K562 (cell line): ENCODE results near the gene GATA5.

Experiments used
- CCAR2 ChIP-seq: fragments of 200-400 bp; formaldehyde crosslinking; IDR thresholded peaks from 2 replicates; pipeline ENCODE4 v1.6.1; 2017; ENCODE audit warnings: mild to moderate bottlenecking, low read depth, low read length
- FOXA3 ChIP-seq, 2 experiments: fragments of 450-650 bp in 1 of 2; sonication (generic) in 1 of 2; formaldehyde crosslinking; IDR thresholded peaks in 1 of 2; conservative IDR thresholded peaks in 1 of 2; 2 replicates each; pipeline versions ENCODE4 v1.4.0 to v1.8.0; 2020 to 2022; ENCODE audit warnings: mild to moderate bottlenecking in 2 of 2, missing genetic modification reagents in 1 of 2

DNA sequence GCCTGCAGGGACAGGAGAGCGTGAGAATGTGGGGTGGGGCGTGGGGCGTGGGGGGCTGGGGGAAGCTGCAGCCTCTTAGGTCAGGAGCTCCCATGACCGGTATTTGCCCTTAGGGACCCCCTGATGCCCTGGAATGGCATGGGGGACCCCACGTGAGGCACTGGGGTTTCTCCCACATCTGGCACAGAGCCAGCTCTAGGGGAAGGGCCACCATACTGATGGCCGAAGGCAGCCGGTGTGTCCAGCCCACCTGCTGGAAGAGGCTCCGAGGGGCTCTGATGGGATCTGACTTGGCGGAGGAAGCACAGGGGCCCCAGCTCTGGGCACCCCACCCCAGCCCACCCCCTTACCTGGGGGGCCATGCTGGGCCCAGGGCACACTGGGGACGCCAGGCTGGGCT is 10.8 kb downstream of the GATA5 start:
- TF ChIP-seq CCAR2: no peak
- TF ChIP-seq FOXA3 (CRISPR knock-in tag; conservative IDR thresholded peaks at IDR 0.05 in 1 of 2, IDR thresholded peaks at IDR 0.05 in 1 of 2): no peak
